HG02970 (cell line): ENCODE data around the gene SIRPA.

Source experiments
- ATAC-seq: cut with Tn5 transposase; IDR thresholded peaks from one replicate; pipeline ENCODE4 v1.9.1; 2021; ENCODE audit warnings: mild to moderate bottlenecking, moderate library complexity, moderate number of reproducible peaks; ENCODE audit not compliant: unreplicated experiment, low FRiP score

The SIRPA gene

DNA sequence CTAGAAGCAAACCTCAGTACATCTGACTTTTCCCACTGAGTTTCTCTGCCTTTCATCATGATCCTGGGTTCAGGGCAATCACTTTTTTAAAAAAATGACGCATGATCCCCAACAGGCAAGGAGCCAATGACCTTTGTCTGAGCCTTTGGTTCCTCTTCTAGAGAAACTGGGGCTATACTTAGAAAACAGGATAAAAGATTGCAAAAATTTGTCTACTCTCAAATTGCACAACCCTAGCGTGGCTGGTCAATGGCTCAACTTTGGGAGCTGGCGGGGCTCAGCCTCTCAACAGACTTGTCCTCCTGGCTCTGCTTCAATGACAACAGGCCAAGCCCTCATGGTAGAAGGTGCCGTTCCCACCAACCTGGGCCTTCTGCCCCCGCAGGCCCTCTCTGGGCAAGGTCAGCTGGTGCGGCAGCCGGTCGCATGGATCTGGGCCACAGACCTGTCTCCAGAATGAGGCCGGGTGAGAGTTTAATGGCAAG is 50.0 kb downstream of the SIRPA start:
- ATAC-seq = no peak

GRCh38 chr20:1945660-1946059 is 50.5 kb downstream of the SIRPA start:
- ATAC-seq = no peak

DNA sequence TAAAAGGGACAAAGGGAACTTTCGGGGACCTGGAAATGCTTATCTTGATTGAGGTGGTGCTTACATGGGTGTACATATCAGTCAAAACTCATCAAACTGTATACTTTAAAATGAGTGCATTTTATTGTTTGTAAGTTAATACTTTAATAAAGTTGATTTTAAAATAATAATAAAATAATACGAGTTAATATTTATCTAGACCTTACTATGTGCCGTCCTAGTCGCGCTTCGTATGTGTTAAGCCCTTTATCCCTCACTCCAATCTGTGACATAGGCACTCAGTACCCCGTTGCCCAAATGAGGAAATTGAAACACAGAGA is 51.2 kb downstream of the SIRPA start:
- ATAC-seq = no peak

- no peak for ATAC-seq
These were observed 51.7 kb downstream of the SIRPA start for GRCh38 chr20:1946762-1947534.

- no peak for ATAC-seq
These were observed 52.3 kb downstream of the SIRPA start for GRCh38 chr20:1947535-1947846.

DNA sequence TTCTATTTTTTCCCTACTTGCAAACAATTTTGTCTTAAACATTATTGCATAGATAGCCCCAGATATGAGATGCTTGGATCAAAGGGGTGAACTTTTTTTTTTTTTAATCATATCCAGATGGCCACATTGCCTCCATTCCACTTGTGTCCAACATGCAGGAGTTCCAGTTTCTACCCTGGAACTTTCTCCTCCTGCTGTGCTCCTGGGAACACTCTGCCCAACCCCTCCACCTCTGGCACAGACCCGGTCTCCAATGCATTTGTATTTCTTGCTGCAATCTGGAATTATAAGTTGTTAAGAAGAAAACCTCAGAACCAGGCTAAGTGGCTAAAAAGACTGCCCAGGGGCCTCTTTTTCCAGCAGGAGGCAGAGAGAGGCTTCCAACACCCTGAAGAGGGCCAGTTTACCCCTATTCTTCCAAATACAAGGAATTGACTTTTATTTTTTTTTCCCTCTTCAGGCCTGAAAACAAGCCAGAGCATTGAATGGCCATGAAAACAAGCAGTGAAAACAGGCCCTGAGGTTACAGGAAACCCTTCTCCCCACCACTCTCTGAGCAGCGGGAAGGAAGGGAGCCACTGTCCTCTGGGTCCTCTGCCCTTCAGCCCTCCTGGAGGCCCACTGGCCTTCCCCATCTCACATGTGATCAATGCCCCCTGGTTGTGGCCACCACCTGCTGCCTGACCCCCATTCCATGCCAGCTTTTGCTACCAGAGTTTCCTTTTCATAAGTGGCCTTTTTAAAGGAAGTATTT is 54.3 kb downstream of the SIRPA start:
- ATAC-seq = no peak

DNA sequence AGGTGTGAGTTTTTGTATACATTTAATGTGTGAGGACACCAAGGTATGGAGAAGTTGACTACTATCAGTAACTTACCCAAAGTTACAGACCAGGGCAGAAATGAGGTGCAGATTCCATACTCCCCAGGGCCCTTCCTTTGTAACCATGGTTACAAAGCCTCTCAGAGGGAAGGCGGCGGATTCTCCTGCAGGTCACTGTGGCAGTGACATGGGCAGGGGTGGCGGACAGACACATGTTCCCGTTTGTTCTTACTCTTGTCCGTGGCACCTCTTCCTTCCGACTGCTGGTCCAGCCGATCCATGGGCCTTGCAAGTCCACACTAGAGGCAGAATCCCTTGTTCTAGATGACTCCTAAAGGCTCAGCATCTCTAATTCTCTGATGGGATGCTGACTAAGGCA is 55.6 kb downstream of the SIRPA start:
- no peak for ATAC-seq

- no peak for ATAC-seq
These were observed 56.4 kb downstream of the SIRPA start for GRCh38 chr20:1951436-1952115.

DNA sequence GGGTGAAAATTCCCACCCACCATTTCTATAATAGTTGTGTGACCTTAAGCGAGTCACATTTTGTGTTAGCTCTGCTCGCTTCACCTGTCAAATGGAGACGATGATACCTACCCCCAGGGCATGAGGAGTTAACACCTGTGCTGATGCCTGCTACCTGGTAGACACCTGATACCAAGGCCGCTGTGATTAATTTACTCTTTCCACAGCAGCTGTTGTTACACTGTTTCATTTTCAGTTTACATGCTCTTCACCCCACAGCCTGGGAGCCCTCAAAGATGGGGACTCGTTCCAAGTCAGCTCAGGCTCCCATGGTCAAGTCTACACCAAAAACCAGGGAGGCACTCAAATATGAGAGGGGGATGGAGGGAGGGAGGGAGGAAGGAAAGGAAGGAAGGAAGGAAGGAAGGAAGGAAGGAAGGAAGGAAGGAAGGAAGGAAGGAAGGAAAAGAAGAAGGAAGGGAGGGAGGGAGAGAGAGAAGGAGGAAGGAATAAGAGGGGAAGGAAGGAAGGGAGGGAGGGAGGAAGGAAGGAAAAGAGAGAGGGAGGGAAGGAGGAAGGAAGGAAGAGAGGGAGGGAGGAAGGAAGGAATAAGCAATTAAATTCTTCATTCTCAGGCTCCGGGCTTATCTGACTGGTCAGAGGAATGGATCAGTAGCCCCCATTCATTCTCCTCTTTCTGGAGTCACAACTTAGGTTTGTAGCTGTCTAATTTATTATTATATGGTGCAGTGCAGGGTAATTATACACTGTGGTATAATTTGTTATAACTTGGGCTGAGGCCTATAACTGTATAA is 57.7 kb downstream of the SIRPA start:
- ATAC-seq = no peak

- ATAC-seq = no peak
These were observed 58.4 kb downstream of the SIRPA start for GRCh38 chr20:1953621-1954020.

- no peak for ATAC-seq
These were observed 60.0 kb downstream of the SIRPA start for GRCh38 chr20:1955217-1955616.

DNA sequence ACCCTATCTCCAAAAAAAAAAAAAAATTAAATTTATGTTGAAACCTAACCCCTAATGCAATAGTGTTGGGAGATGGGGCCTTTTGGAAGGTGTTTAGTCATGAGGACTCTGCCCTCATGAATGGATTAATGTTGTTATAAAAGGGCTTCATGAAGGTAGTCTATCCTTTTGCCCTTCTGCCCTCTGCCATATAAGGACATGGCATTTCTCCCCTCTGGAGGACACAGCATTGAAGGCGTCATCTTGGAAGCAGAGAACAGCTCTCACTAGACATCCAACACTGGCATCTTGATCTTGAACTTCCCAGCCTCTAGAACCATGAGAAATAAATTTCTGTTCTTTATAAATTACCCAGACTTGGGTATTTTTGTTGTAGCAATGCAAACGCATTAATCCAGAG is 63.2 kb downstream of the SIRPA start:
- ATAC-seq = no peak

GRCh38 chr20:1959156-1959555 is 63.9 kb downstream of the SIRPA start:
- no peak for ATAC-seq

GRCh38 chr20:1961374-1961773 is 66.2 kb downstream of the SIRPA start:
- ATAC-seq = no peak

DNA sequence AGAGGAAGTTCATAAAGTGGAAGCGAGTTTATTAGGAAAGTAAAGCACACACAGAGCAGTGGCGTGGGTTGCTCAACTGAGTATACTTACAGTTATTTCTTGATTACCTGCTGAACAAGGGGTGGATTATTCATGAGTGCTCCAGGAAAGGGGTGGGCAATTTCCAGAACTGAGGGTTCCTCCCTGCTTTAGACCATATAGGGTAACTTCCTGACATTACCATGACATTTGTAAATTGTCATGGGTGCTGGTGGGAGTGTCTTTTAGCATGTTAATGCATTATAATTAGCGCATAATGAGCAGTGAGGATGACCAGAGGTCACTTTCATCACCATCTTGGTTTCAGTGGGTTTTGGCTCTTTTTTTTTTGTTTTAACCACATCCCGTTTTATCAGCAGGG is 68.9 kb downstream of the SIRPA start:
- ATAC-seq = no peak

GRCh38 chr20:1964659-1965405 is 69.6 kb downstream of the SIRPA start:
- ATAC-seq = no peak

DNA sequence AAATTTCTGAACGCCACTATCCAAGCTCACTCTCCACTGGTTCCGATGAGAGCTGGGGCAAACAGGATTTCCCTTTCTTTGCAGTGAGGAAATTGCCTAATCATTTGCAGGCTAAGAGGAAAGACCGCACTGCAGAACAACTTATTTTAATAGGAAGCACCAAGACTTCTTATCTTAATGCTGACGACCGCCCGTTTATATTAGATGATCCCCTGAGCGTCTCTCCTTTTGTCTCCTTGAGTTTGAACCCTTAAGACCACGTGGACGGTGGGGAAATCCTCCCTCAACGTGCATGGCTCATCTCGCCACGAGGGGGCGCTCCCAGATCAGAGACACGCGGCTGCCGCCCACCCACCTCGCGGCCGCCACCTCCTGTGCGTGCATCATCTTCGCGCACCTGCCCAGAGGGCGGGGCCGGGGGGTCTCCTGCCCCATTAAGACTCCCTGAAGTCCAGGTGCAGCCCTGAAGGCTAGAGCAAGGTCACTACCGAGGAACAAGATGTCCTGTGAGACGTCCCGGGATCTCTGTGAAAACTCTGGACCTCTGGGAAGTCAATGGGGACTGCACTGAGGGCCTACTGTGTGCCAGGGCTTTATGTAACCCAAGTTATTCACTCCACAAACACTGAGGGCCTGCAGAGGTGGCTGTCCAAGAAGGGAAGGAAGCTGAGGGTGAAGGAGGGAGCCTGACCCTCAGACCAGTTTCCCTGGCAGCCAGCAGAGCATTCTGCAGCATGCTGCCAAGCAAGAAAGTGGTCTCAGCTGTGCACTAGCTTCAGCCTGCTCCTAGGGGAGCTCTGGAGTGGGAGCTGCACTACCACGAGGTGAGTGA is 70.5 kb downstream of the SIRPA start:
- no peak for ATAC-seq

- no peak for ATAC-seq
These were observed 73.8 kb downstream of the SIRPA start for GRCh38 chr20:1968964-1969363.

- ATAC-seq = no peak
These were observed 76.8 kb downstream of the SIRPA start for GRCh38 chr20:1971893-1972586.
